ENCODE data around the gene HLA-DOB.

The HLA-DOB gene

GRCh38 chr6:32849126-32849525 is 32.3 kb upstream of the HLA-DOB start:
- H3K4me2 ChIP-seq (ENCODE audit: insufficient read depth, low read length), result no peak overlapping the region
- H3K9me3 ChIP-seq (ENCODE audit: insufficient read depth, low read length, severe bottlenecking), result no peaks in the 10 kb centered on the region
- DNase-seq (no peak), ATAC-seq (ENCODE audit: insufficient read depth, low read depth) (no peak)
- no peak overlapping the region for H3K4me3 ChIP-seq (ENCODE audit: low read depth in 1 of 2, low read length in 2 of 2)
- H3K27ac ChIP-seq (ENCODE audit: low read length), result no peak overlapping the region
- H3K36me3 ChIP-seq (ENCODE audit: insufficient read depth, low read length), result peaks cover 37% of the 10 kb centered on the region
- peaks cover 15% of the 10 kb centered on the region for H3K79me2 ChIP-seq (ENCODE audit: insufficient read depth, low read length)
- H3K4me1 ChIP-seq (ENCODE audit: insufficient read depth, low read length), result peaks cover 41% of the 10 kb centered on the region
- H2AFZ ChIP-seq (ENCODE audit: low read depth, low read length), result no peak overlapping the region
- TF ChIP-seq EZH2 (IDR thresholded peaks at IDR 0.05; ENCODE audit: borderline replicate concordance, low read depth, low read length, severe bottlenecking) (no peak), CTCF (IDR thresholded peaks at IDR 0.05; ENCODE audit: borderline replicate concordance, extremely low read depth, low read length, poor library complexity, severe bottlenecking) (no peak)
- H3K9ac ChIP-seq (ENCODE audit: low read depth, low read length), result no peak overlapping the region
- H4K20me1 ChIP-seq (ENCODE audit: insufficient read depth, low read length), result no peaks in the 10 kb centered on the region
- no peaks in the 10 kb centered on the region for H3K27me3 ChIP-seq (ENCODE audit: insufficient read depth, low read length, poor library complexity)

- Histone ChIP-seq H4K20me1 (ENCODE audit: insufficient read depth, low read length) (no peaks in the 10 kb centered on the region), H3K79me2 (ENCODE audit: insufficient read depth, low read length) (peaks cover 27% of the 10 kb centered on the region), H3K27me3 (ENCODE audit: insufficient read depth, low read length, poor library complexity) (no peaks in the 10 kb centered on the region), H3K4me1 (ENCODE audit: insufficient read depth, low read length) (peaks cover 45% of the 10 kb centered on the region), H2AFZ (ENCODE audit: low read depth, low read length) (no peak overlapping the region), H3K4me2 (ENCODE audit: insufficient read depth, low read length) (no peak overlapping the region), H3K9ac (ENCODE audit: low read depth, low read length) (no peak overlapping the region), H3K9me3 (ENCODE audit: insufficient read depth, low read length, severe bottlenecking) (no peaks in the 10 kb centered on the region), H3K36me3 (ENCODE audit: insufficient read depth, low read length) (peaks cover 38% of the 10 kb centered on the region), H3K27ac (ENCODE audit: low read length) (no peak overlapping the region), H3K4me3 (ENCODE audit: low read depth in 1 of 2, low read length in 2 of 2) (no peak overlapping the region)
- DNase-seq, result no peak
- TF ChIP-seq EZH2 (IDR thresholded peaks at IDR 0.05; ENCODE audit: borderline replicate concordance, low read depth, low read length, severe bottlenecking), result no peak
- TF ChIP-seq CTCF (IDR thresholded peaks at IDR 0.05; ENCODE audit: borderline replicate concordance, extremely low read depth, low read length, poor library complexity, severe bottlenecking), result no peak
- ATAC-seq (ENCODE audit: insufficient read depth, low read depth), result no peak
Observed at GRCh38 chr6:32847795-32848194, 31.0 kb upstream of the HLA-DOB start.

- H3K79me2 ChIP-seq (ENCODE audit: insufficient read depth, low read length), result peaks cover 27% of the 10 kb centered on the region
- no peak overlapping the region for H3K27ac ChIP-seq (ENCODE audit: low read length)
- H3K9me3 ChIP-seq (ENCODE audit: insufficient read depth, low read length, severe bottlenecking), result no peaks in the 10 kb centered on the region
- H3K4me2 ChIP-seq (ENCODE audit: insufficient read depth, low read length), result no peak overlapping the region
- H3K4me1 ChIP-seq (ENCODE audit: insufficient read depth, low read length), result peaks cover 45% of the 10 kb centered on the region
- peaks cover 46% of the 10 kb centered on the region for H3K36me3 ChIP-seq (ENCODE audit: insufficient read depth, low read length)
- no peaks in the 10 kb centered on the region for H3K27me3 ChIP-seq (ENCODE audit: insufficient read depth, low read length, poor library complexity)
- TF ChIP-seq EZH2 (IDR thresholded peaks at IDR 0.05; ENCODE audit: borderline replicate concordance, low read depth, low read length, severe bottlenecking) (no peak), CTCF (IDR thresholded peaks at IDR 0.05; ENCODE audit: borderline replicate concordance, extremely low read depth, low read length, poor library complexity, severe bottlenecking) (no peak)
- no peak overlapping the region for H3K4me3 ChIP-seq (ENCODE audit: low read depth in 1 of 2, low read length in 2 of 2)
- no peak for ATAC-seq (ENCODE audit: insufficient read depth, low read depth)
- no peaks in the 10 kb centered on the region for H4K20me1 ChIP-seq (ENCODE audit: insufficient read depth, low read length)
- H3K9ac ChIP-seq (ENCODE audit: low read depth, low read length), result no peak overlapping the region
- H2AFZ ChIP-seq (ENCODE audit: low read depth, low read length), result no peak overlapping the region
- DNase-seq, result no peak
Observed at GRCh38 chr6:32847004-32847403, 30.2 kb upstream of the HLA-DOB start.
